ENCODE results near the gene MYO1D. TPM values are rescaled to one million over a fixed set of nuclear protein-coding genes. Genes with fewer than 3 reads are reported as not detected.

The MYO1D gene
- total and polyA plus RNA-seq, 9 donors: 20.9 to 62.2 (median 53.8) TPM

DNA sequence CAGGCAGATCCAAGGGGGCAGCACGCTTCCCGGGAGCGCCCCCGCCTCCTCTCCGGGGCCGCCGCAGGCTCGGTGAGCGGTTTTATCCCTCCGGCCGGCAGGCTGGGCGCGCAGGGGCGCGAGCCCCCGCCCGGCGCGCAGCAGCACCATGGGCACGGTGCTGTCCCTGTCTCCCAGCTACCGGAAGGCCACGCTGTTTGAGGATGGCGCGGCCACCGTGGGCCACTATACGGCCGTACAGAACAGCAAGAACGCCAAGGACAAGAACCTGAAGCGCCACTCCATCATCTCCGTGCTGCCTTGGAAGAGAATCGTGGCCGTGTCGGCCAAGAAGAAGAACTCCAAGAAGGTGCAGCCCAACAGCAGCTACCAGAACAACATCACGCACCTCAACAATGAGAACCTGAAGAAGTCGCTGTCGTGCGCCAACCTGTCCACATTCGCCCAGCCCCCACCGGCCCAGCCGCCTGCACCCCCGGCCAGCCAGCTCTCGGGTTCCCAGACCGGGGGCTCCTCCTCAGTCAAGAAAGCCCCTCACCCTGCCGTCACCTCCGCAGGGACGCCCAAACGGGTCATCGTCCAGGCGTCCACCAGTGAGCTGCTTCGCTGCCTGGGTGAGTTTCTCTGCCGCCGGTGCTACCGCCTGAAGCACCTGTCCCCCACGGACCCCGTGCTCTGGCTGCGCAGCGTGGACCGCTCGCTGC, 389.3 kb downstream of the MYO1D start:
- DNase-seq: peak in 4 of 5 donors; percentile 17 to 60 (median 55)
- Histone ChIP-seq H3K36me3 (no peaks in the 10 kb centered on the region), H3K4me3 (peak overlapping the region; percentile 41), H3K27me3 (no peaks in the 10 kb centered on the region), H3K4me1 (ENCODE audit: insufficient read depth) (peaks cover 12% of the 10 kb centered on the region), H3K27ac (peak overlapping the region in 1 of 2 donors; percentile 32), H3K9me3 (no peaks in the 10 kb centered on the region)
- 30 to 71% (median 53%) methylated on average over 25 to 59 of the region's 59 CpGs for WGBS, 3 donors
- intact Hi-C loops (cut with DNase I): loop anchor here in 2 of 4 donors (5.0 to 10.0 kb wide), 3 partner anchors 267 to 447 kb away; partner anchors contain the start of gene MYO1D (in 1 of the 2)
- TF ChIP-seq, protein P1, sequence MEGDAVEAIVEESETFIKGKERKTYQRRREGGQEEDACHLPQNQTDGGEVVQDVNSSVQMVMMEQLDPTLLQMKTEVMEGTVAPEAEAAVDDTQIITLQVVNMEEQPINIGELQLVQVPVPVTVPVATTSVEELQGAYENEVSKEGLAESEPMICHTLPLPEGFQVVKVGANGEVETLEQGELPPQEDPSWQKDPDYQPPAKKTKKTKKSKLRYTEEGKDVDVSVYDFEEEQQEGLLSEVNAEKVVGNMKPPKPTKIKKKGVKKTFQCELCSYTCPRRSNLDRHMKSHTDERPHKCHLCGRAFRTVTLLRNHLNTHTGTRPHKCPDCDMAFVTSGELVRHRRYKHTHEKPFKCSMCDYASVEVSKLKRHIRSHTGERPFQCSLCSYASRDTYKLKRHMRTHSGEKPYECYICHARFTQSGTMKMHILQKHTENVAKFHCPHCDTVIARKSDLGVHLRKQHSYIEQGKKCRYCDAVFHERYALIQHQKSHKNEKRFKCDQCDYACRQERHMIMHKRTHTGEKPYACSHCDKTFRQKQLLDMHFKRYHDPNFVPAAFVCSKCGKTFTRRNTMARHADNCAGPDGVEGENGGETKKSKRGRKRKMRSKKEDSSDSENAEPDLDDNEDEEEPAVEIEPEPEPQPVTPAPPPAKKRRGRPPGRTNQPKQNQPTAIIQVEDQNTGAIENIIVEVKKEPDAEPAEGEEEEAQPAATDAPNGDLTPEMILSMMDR (IDR thresholded peaks at IDR 0.05): no peak
- TF ChIP-seq POLR2A (IDR thresholded peaks at IDR 0.05) (no peak), EP300 (IDR thresholded peaks at IDR 0.05) (no peak)

DNA sequence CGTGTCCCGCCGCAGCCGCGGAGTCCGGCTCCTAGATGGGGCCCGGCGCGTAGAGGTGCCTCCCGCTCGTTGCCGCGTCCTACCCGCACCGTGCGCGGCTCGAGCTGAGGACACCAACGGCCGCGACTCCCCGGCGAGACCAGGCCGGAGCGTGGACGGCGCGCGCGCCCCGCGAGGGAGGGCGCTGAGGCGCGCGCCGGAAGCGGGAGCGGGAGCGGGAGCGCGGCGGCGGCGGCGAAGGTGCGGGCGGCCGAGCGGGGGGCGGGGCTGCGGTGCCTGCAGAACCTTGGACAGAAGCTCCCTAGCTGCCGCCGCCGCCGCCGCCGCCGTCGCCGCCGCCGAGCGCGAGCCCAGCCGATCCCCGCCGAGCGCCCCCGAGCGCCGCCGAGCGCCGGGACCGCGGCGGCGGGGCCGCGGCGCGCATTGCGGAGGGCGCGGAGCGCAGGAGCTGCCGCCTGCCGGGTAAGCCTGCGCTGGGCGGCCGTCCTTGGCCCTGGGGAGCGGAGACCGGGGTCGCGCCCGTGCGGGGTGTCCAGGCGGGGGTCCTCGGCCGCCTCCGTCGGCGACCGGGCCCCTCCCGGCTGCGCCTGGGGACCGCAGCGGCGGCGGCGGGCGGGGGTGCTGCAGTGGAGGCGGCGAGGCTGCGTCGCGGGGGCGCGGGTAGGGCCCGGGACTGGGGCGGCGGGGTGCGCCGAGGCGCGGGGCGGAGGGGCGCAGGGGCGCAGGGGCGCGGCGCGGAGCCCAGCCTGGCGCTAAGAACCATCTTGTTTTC, 390.0 kb downstream of the MYO1D start, which contains the start of gene CDK5R1:
Gene CDK5R1 (plus strand): TSS at position 293 of the 772 bp plus-strand sequence. CDS start 628 bp downstream, outside the sequence.
- Histone ChIP-seq H3K9me3 (no peaks in the 10 kb centered on the region), H3K4me3 (peak within 1 kb of the TSS; percentile 41), H3K36me3 (no peaks in the 10 kb centered on the region), H3K27me3 (no peaks in the 10 kb centered on the region), H3K27ac (peak within 1 kb of the TSS; percentile 62 to 95), H3K4me1 (ENCODE audit: insufficient read depth) (peaks cover 12% of the 10 kb centered on the region)
- TF ChIP-seq, protein P1 (IDR thresholded peaks at IDR 0.05): no peak
- TF ChIP-seq POLR2A (IDR thresholded peaks at IDR 0.05) (no peak), EP300 (IDR thresholded peaks at IDR 0.05) (no peak)
- 0% methylated on average over 39 to 135 of the region's 135 CpGs for WGBS, 3 donors
- peak; percentile 72 to 86 (median 82) for DNase-seq
- intact Hi-C loops (cut with DNase I): loop anchor here in 2 of 4 donors (5.0 to 10.0 kb wide), 3 partner anchors 268 to 448 kb away; partner anchors contain the start of gene MYO1D (in 1 of the 2)

DNA sequence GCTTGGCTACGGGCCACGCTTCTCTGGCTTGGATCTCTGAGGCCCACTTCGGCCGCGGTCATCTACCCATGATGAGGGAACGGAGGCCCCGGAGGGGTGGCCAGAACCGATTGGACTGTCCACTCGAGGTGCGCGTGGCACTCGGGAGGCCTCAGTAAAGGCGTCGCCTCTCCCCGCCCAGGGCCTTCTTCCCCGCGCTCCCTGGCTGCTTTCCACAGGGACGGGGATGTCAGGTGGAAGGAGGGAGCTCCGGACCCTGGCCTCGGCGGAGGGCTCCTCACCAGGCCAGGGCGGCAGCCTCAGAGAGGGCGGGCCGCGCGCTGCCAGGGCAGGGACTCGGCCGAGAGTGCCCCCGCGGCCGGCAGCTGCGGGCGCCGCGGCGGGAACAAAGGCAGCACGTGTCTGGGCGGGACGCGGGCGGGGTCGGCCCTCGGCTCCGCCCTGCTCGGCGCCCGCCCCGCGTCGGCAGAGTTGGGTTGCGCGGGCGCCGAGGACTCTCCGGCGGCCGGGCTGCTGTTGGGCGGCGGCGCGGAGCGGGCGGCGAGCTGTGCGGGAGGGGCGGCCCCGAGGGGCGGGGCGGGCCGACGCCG, 390.7 kb downstream of the MYO1D start:
- Histone ChIP-seq H3K36me3 (no peaks in the 10 kb centered on the region), H3K27ac (peak overlapping the region; percentile 62 to 95), H3K27me3 (no peaks in the 10 kb centered on the region), H3K9me3 (no peaks in the 10 kb centered on the region), H3K4me1 (ENCODE audit: insufficient read depth) (peaks cover 12% of the 10 kb centered on the region), H3K4me3 (peak overlapping the region; percentile 41)
- WGBS, 3 donors: 2 to 5% (median 2%) methylated on average over 44 to 72 of the region's 72 CpGs
- intact Hi-C loops (cut with DNase I): loop anchor here in 2 of 4 donors (5.0 to 10.0 kb wide), 3 partner anchors 269 to 449 kb away; partner anchors contain the start of gene MYO1D (in 1 of the 2)
- DNase-seq: peak; percentile 73 to 86 (median 81)
- no peak for TF ChIP-seq EP300 (IDR thresholded peaks at IDR 0.05)
- TF ChIP-seq, protein P1 (IDR thresholded peaks at IDR 0.05): no peak
- TF ChIP-seq POLR2A (IDR thresholded peaks at IDR 0.05): peak; percentile 41
